GM20000 (cell line): ENCODE measurements around the gene TOR1AIP1.

Experiments used
- DNase-seq: peaks from one replicate; pipeline ENCODE4 v3.0.0; 2012; ENCODE audit warnings: low spot score
- CTCF ChIP-seq: IDR thresholded peaks from 2 replicates; pipeline ENCODE4 v1.5.1; 2012; ENCODE audit warnings: mild to moderate bottlenecking, control low read depth; ENCODE audit errors: extremely low read depth, missing control alignments

The TOR1AIP1 gene

GRCh38 chr1:179941454-179941853 lies 59.4 kb downstream of the TOR1AIP1 start:
- no peak for TF ChIP-seq CTCF
- no peak for DNase-seq

GRCh38 chr1:179950651-179951050 lies 68.6 kb downstream of the TOR1AIP1 start:
- TF ChIP-seq CTCF, result no peak
- DNase-seq, result no peak

- no peak for TF ChIP-seq CTCF
- no peak for DNase-seq
These were observed 69.5 kb downstream of the TOR1AIP1 start for GRCh38 chr1:179951383-179952144.

- TF ChIP-seq CTCF, result no peak
- DNase-seq, result no peak
These were observed 70.1 kb downstream of the TOR1AIP1 start for GRCh38 chr1:179952186-179952585.

- no peak for TF ChIP-seq CTCF
These were observed 71.9 kb downstream of the TOR1AIP1 start for GRCh38 chr1:179953974-179954492.

DNA sequence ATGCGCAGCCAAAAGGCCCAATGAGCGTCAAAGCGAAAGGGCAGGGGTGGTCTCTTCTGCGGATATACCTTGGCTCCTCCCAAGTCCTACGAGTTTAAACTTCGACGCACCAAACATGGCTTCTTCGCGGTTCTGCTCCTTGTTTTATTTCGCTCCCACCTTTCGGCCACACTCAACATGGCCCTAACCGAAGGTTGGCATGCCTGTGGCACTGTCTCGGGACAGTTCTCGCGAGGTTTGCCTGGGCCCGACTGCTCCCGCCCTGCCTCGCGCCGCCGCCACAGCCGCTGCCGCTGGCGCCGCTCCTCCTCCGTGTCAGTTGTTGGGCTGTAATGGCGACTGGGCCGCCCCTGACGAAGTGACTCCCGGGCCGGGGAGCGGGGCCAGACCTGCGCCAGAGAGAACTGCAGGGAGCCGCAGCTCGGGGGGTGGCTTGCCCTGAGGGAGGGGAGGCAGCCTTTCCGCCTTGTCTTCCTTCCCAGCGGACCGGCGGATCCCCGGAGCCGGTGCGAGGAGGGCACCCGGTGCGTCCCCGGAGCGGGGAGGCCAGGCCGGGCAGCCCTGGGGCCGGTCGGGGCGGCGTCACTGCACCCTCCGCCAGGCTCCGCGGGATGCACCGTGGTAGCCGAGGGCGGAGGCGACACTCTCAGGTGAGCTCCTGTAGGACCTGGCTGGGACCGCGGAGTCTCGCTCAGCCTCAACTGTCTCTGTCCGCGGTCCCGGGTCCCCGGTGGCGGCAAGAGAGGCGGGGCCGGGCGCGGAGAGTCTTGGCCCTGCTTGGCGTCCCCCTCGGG lies 72.6 kb downstream of the TOR1AIP1 start, which contains the start of gene CEP350:
Gene CEP350, plus strand, starts transcription at position 318 of the 794 bp plus-strand sequence. CDS start 31,372 bp downstream, outside the sequence.
- no peak for TF ChIP-seq CTCF
- DNase-seq, result peak; percentile 89

More at GRCh38 chr1:179953974-179954492, 71.9 kb downstream of the TOR1AIP1 start:
- DNase-seq, result peak; percentile 14

DNA sequence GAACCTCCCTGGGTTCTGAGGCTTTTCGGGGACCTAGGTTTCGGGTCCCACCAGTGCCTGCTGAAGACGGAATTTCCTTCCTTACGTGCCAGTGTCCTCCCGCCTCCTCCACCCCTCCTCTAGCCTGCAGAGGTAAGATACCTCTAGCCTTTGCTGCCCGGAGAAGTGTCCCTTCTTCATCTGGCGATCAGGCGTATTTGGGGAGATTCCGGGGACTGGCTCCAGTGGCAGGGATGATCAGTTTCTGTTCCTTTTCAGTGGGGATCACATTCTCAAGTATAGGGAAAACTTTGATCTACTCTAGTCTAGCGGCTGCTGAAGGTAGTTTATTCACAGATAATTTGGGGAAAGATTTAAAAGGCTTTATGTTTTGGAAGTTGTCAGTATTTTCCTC lies 73.2 kb downstream of the TOR1AIP1 start:
- no peak for TF ChIP-seq CTCF
- DNase-seq, result no peak
